Kidney (tissue), 14 donors: Measurements from ENCODE around the gene C12orf75. TPM values are rescaled to one million over a fixed set of nuclear protein-coding genes. Genes with fewer than 3 reads are reported as not detected.

Experiments
- DNase-seq, 5 donors: peaks; one replicate each; pipeline ENCODE4 v3.0.0-alpha.2; 2013 to 2020
- FAIRE-seq: peaks from 2 replicates; lab custom pipeline; 2012; peaks lifted over from hg19 to GRCh38; lab: Jason Lieb, UNC
- H3K27ac ChIP-seq, 2 donors: one replicate each; pipeline ENCODE4 v1.7.0; 2013; ENCODE audit warnings: low read depth in 2 of 2, low read length in 2 of 2, inconsistent platforms in 1 of 2
- H3K27me3 ChIP-seq: one replicate; pipeline ENCODE4 v1.7.1; 2013; ENCODE audit warnings: low read length, inconsistent platforms; ENCODE audit not compliant: control insufficient read depth, insufficient read depth
- H3K36me3 ChIP-seq, 3 donors: one replicate each; pipeline versions ENCODE4 v1.7.0 to v1.7.1; 2013; ENCODE audit warnings: low read length in 3 of 3, control low read depth in 1 of 3, inconsistent platforms in 1 of 3; ENCODE audit not compliant: insufficient read depth in 3 of 3, control insufficient read depth in 2 of 3
- H3K4me1 ChIP-seq, 3 donors: one replicate each; pipeline versions ENCODE4 v1.7.0 to v1.7.1; 2013; ENCODE audit warnings: low read length in 3 of 3, inconsistent platforms in 1 of 3, low read depth in 1 of 3; ENCODE audit not compliant: control insufficient read depth in 2 of 3, insufficient read depth in 2 of 3
- H3K4me3 ChIP-seq, 3 donors: one replicate each; pipeline versions ENCODE4 v1.7.0 to v1.8.1; 2013; ENCODE audit warnings: low read length in 3 of 3, control low read depth in 1 of 3, inconsistent platforms in 1 of 3
- H3K9ac ChIP-seq, 3 donors: one replicate each; pipeline versions ENCODE4 v1.7.0 to v1.7.1; 2013; ENCODE audit warnings: low read length in 3 of 3, control low read depth in 1 of 3, inconsistent platforms in 1 of 3
- H3K9me3 ChIP-seq, 3 donors: one replicate each; pipeline versions ENCODE4 v1.7.0 to v1.7.1; 2013; ENCODE audit warnings: low read length in 3 of 3, control low read depth in 1 of 3, inconsistent platforms in 1 of 3; ENCODE audit not compliant: control insufficient read depth in 2 of 3, insufficient read depth in 1 of 3
- intact Hi-C: fragments of 100-400 bp; cut with DNase I; formaldehyde crosslinking; loops from one replicate; pipeline ENCODE4 v1.11.1; 2022
- polyA plus RNA-seq: library from polyadenylated mRNA; stranded (reverse); fragments of 350-450 nt; fragmentation: Illumina TruSeq; extraction: RNeasy Lipid Tissue Mini Kit (QIAGEN cat#74804); gene quantifications from one replicate; pipeline ENCODE4 v1.2.3, GENCODE V29; 2014; ENCODE audit warnings: low read depth, low replicate concordance; ENCODE audit not compliant: insufficient read depth
- total RNA-seq: library from RNA; stranded (reverse); fragmentation: NEBNext Ultra II Directional; extraction: Animal tissue kit (Norgen Biotek cat#: 25700); gene quantifications from one replicate; pipeline ENCODE4 v1.2.1, GENCODE V29; 2021
- TF ChIP-seq, protein P1 (sequence below): IDR thresholded peaks from 3 replicates; pipeline ENCODE4 v1.5.1; 2012; ENCODE audit warnings: mild to moderate bottlenecking, moderate library complexity, borderline replicate concordance; ENCODE audit not compliant: insufficient read depth; ENCODE audit errors: extremely low read depth
- donor health status: control.
- donor health status: control.
- donor health status: control.
- donor health status: control.
- donor health status: control.
- donor health status: DM: yes; HTN: yes; CAD: no.
- donor health status: Normal renal cell carcinoma (clear cell type).

Gene C12orf75
- total and polyA plus RNA-seq, 2 donors from 2014 or later, result 107 to 127 TPM

DNA sequence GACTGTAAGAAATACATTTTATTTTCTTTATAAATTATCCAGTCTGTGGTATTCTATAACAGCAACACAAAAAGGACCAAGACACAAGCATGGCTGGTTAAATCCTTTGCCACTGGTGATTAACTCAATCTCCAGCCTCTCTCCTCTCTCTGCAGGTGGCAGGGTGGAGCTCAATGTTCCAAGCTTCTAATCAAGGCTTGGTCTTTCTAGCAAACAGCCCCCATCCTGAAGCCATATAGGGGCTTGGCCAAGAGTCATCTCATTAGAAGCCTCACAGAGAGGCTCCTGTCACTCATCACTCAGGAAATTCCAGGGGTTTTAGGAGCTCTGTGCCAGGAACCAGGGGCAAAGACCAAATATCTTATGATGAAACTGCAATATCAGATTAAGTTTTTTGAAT, 12.0 kb downstream of the C12orf75 start:
- H3K9me3 ChIP-seq, result peaks cover 0 to 5% (median 0%) of the 10 kb centered on the region in 3 donors
- H3K4me3 ChIP-seq, result no peak overlapping the region
- FAIRE-seq (no peak), DNase-seq (no peak)
- H3K27ac ChIP-seq, result no peak overlapping the region
- intact Hi-C loops, result no loop called here
- H3K4me1 ChIP-seq, result no peaks in the 10 kb centered on the region
- H3K27me3 ChIP-seq, result no peaks in the 10 kb centered on the region
- no peaks in the 10 kb centered on the region for H3K36me3 ChIP-seq
- TF ChIP-seq, protein P1, sequence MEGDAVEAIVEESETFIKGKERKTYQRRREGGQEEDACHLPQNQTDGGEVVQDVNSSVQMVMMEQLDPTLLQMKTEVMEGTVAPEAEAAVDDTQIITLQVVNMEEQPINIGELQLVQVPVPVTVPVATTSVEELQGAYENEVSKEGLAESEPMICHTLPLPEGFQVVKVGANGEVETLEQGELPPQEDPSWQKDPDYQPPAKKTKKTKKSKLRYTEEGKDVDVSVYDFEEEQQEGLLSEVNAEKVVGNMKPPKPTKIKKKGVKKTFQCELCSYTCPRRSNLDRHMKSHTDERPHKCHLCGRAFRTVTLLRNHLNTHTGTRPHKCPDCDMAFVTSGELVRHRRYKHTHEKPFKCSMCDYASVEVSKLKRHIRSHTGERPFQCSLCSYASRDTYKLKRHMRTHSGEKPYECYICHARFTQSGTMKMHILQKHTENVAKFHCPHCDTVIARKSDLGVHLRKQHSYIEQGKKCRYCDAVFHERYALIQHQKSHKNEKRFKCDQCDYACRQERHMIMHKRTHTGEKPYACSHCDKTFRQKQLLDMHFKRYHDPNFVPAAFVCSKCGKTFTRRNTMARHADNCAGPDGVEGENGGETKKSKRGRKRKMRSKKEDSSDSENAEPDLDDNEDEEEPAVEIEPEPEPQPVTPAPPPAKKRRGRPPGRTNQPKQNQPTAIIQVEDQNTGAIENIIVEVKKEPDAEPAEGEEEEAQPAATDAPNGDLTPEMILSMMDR, result no peak
- no peak overlapping the region for H3K9ac ChIP-seq

DNA sequence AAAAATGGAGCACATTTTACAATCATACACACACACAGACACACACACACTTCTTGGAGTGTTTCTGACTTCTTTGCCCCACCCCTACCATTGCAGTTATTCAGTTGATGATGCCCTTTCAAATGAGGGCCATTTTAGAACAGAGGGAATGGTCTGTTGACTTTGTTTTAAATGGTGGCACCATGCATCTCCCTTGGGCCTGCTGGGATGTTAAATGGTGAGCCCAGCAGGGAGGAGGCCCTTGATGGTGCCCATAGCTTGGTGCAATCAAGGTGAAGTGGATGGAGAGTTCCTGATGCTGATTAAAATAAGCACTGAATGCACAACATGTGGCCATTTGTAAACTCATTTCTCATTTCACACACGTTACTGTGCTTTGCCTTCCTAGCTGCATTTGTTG, 13.3 kb downstream of the C12orf75 start:
- H3K27me3 ChIP-seq, result no peaks in the 10 kb centered on the region
- TF ChIP-seq, protein P1, result no peak
- no peaks in the 10 kb centered on the region for H3K36me3 ChIP-seq
- H3K27ac ChIP-seq, result no peak overlapping the region
- no peak for DNase-seq
- intact Hi-C loops, result no loop called here
- peaks cover 0 to 5% (median 0%) of the 10 kb centered on the region in 3 donors for H3K9me3 ChIP-seq
- FAIRE-seq, result no peak
- no peaks in the 10 kb centered on the region for H3K4me1 ChIP-seq
- H3K9ac ChIP-seq, result no peak overlapping the region
- H3K4me3 ChIP-seq, result no peak overlapping the region

DNA sequence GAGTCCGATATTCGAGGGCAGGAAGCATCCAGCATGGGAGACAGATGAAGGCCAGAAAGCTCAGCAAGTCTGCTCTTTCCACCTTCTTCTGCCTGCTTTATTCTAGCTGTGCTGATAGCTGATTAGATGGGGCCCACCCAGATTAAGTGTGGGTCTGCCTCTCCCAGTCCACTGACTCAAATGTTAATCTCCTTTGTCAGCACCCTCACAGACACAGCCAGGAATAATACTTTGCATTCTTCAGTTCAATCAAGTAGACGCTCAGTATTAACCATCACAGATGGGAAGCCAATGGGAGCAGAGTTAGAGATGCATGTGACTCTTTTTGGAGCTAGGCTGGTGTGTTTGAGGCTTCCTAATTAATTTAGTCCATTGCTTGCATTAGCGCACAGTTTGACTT, 17.0 kb downstream of the C12orf75 start:
- intact Hi-C loops, result no loop called here
- H3K27ac ChIP-seq, result no peak overlapping the region
- H3K9me3 ChIP-seq, result no peaks in the 10 kb centered on the region
- no peak overlapping the region for H3K9ac ChIP-seq
- no peak for DNase-seq
- no peaks in the 10 kb centered on the region for H3K4me1 ChIP-seq
- FAIRE-seq, result no peak
- no peaks in the 10 kb centered on the region for H3K27me3 ChIP-seq
- no peaks in the 10 kb centered on the region for H3K36me3 ChIP-seq
- no peak overlapping the region for H3K4me3 ChIP-seq
- TF ChIP-seq, protein P1, result no peak

DNA sequence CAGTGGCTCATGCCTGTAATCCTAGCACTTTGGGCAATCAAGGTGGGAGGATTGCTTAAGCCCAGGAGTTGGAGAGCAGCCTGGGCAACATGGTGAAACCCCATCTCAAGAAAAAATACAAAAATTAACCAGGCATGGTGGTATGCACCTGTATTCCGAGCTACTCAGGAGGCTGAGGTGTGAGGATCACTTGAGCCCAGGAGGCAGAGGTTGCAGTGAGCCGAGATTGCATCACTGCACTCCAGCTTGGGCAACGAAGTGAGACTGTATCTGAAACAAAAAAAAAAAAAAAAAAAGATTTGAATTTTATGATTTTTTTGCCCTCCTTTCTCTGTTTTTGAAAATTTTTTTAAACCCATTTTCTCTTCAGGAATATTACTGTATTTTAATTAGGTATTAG, 17.7 kb downstream of the C12orf75 start:
- DNase-seq (no peak), FAIRE-seq (no peak)
- Histone ChIP-seq H3K27me3 (no peaks in the 10 kb centered on the region), H3K9me3 (no peaks in the 10 kb centered on the region), H3K27ac (no peak overlapping the region), H3K36me3 (no peaks in the 10 kb centered on the region), H3K4me3 (no peak overlapping the region), H3K4me1 (no peaks in the 10 kb centered on the region), H3K9ac (no peak overlapping the region)
- intact Hi-C loops, result no loop called here
- TF ChIP-seq, protein P1, result no peak
